Dendritic cell treated with granulocyte-macrophage colony-stimulating factor and Interleukin-4, amounts not matched to agents 40 ng/mL and 50 ng/mL, for 4 days (primary cell): ENCODE data around the gene AUNIP.

Experiments used
- H3K27ac Mint-ChIP-seq: one replicate; pipeline ENCODE4 v1.8.0; 2022; ENCODE audit warnings: mild to moderate bottlenecking, mixed read lengths
- H3K27me3 Mint-ChIP-seq: one replicate; pipeline ENCODE4 v1.8.0; 2022; ENCODE audit warnings: mild to moderate bottlenecking, mixed read lengths
- H3K36me3 Mint-ChIP-seq: one replicate; pipeline ENCODE4 v1.8.0; 2022; ENCODE audit warnings: low read depth, mixed read lengths
- H3K4me1 Mint-ChIP-seq: one replicate; pipeline ENCODE4 v1.8.0; 2022; ENCODE audit warnings: low read depth, mixed read lengths
- H3K4me3 Mint-ChIP-seq: one replicate; pipeline ENCODE4 v1.8.0; 2022; ENCODE audit warnings: mild to moderate bottlenecking, moderate library complexity, mixed read lengths
- H3K9me3 Mint-ChIP-seq: one replicate; pipeline ENCODE4 v1.8.0; 2022; ENCODE audit warnings: mixed read lengths
- intact Hi-C: fragments of 100-400 bp; cut with micrococcal nuclease; formaldehyde crosslinking; loops from one replicate; pipeline ENCODE4 v1.15.0; 2022

AUNIP gene

GRCh38 chr1:25810341-25811299 is 48.6 kb downstream of the AUNIP start:
- no peaks in the 10 kb centered on the region for H3K9me3 Mint-ChIP-seq
- H3K4me1 Mint-ChIP-seq = peaks cover 41% of the 10 kb centered on the region
- no peaks in the 10 kb centered on the region for H3K27me3 Mint-ChIP-seq
- peaks cover 99% of the 10 kb centered on the region for H3K36me3 Mint-ChIP-seq
- intact Hi-C loops = loop anchor here (5.0 kb wide), 1 partner anchor 308 kb away; no protein-coding TSS in a partner anchor
- no peak overlapping the region for H3K4me3 Mint-ChIP-seq
- H3K27ac Mint-ChIP-seq = no peak overlapping the region

- intact Hi-C loops = loop anchor here (5.0 kb wide), 1 partner anchor 308 kb away; no protein-coding TSS in a partner anchor
- H3K4me1 Mint-ChIP-seq = peaks cover 48% of the 10 kb centered on the region
- no peaks in the 10 kb centered on the region for H3K9me3 Mint-ChIP-seq
- H3K4me3 Mint-ChIP-seq = no peak overlapping the region
- H3K27me3 Mint-ChIP-seq = no peaks in the 10 kb centered on the region
- H3K36me3 Mint-ChIP-seq = peaks cover 99% of the 10 kb centered on the region
- H3K27ac Mint-ChIP-seq = peak overlapping the region; percentile 21
Observed at GRCh38 chr1:25809929-25810328, 49.3 kb downstream of the AUNIP start.

- peaks cover 94% of the 10 kb centered on the region for H3K36me3 Mint-ChIP-seq
- intact Hi-C loops = no loop called here
Observed at GRCh38 chr1:25809283-25809926, 49.9 kb downstream of the AUNIP start.

GRCh38 chr1:25808481-25809244 is 50.6 kb downstream of the AUNIP start:
- H3K27me3 Mint-ChIP-seq = no peaks in the 10 kb centered on the region
- H3K27ac Mint-ChIP-seq = no peak overlapping the region
- intact Hi-C loops = no loop called here
- H3K9me3 Mint-ChIP-seq = no peaks in the 10 kb centered on the region
- peaks cover 48% of the 10 kb centered on the region for H3K4me1 Mint-ChIP-seq
- H3K36me3 Mint-ChIP-seq = peaks cover 86% of the 10 kb centered on the region
- H3K4me3 Mint-ChIP-seq = no peak overlapping the region

More at GRCh38 chr1:25809283-25809926, 49.9 kb downstream of the AUNIP start:
- H3K4me3 Mint-ChIP-seq = no peak overlapping the region
- H3K9me3 Mint-ChIP-seq = no peaks in the 10 kb centered on the region
- peak overlapping the region; percentile 21 for H3K27ac Mint-ChIP-seq
- peaks cover 48% of the 10 kb centered on the region for H3K4me1 Mint-ChIP-seq
- H3K27me3 Mint-ChIP-seq = no peaks in the 10 kb centered on the region

- intact Hi-C loops = no loop called here
- H3K27ac Mint-ChIP-seq = no peak overlapping the region
- no peak overlapping the region for H3K4me3 Mint-ChIP-seq
- no peaks in the 10 kb centered on the region for H3K9me3 Mint-ChIP-seq
- peaks cover 51% of the 10 kb centered on the region for H3K4me1 Mint-ChIP-seq
- peaks cover 77% of the 10 kb centered on the region for H3K36me3 Mint-ChIP-seq
- no peaks in the 10 kb centered on the region for H3K27me3 Mint-ChIP-seq
Observed at GRCh38 chr1:25807480-25808390, 51.5 kb downstream of the AUNIP start.

GRCh38 chr1:25806418-25806817 is 52.8 kb downstream of the AUNIP start:
- no peaks in the 10 kb centered on the region for H3K9me3 Mint-ChIP-seq
- intact Hi-C loops = no loop called here
- no peak overlapping the region for H3K27ac Mint-ChIP-seq
- H3K36me3 Mint-ChIP-seq = peaks cover 73% of the 10 kb centered on the region
- peaks cover 60% of the 10 kb centered on the region for H3K4me1 Mint-ChIP-seq
- no peaks in the 10 kb centered on the region for H3K27me3 Mint-ChIP-seq
- H3K4me3 Mint-ChIP-seq = no peak overlapping the region

- Mint-ChIP-seq H3K36me3 (peaks cover 72% of the 10 kb centered on the region), H3K27ac (no peak overlapping the region), H3K4me3 (no peak overlapping the region), H3K27me3 (peaks cover under 1% of the 10 kb centered on the region), H3K4me1 (peaks cover 60% of the 10 kb centered on the region), H3K9me3 (no peaks in the 10 kb centered on the region)
- intact Hi-C loops = no loop called here
Observed at GRCh38 chr1:25805863-25806225, 53.4 kb downstream of the AUNIP start.

GRCh38 chr1:25804964-25805862 is 54.0 kb downstream of the AUNIP start:
- Mint-ChIP-seq H3K9me3 (no peaks in the 10 kb centered on the region), H3K36me3 (peaks cover 72% of the 10 kb centered on the region), H3K27ac (no peak overlapping the region), H3K27me3 (peaks cover 3% of the 10 kb centered on the region), H3K4me3 (no peak overlapping the region), H3K4me1 (peaks cover 60% of the 10 kb centered on the region)
- intact Hi-C loops = no loop called here

- Mint-ChIP-seq H3K36me3 (peaks cover 64% of the 10 kb centered on the region), H3K4me3 (no peak overlapping the region), H3K27me3 (peaks cover 3% of the 10 kb centered on the region), H3K9me3 (no peaks in the 10 kb centered on the region), H3K27ac (no peak overlapping the region), H3K4me1 (peaks cover 55% of the 10 kb centered on the region)
- intact Hi-C loops = no loop called here
Observed at GRCh38 chr1:25804244-25804963, 54.9 kb downstream of the AUNIP start.

GRCh38 chr1:25803368-25803767 is 55.9 kb downstream of the AUNIP start:
- Mint-ChIP-seq H3K27me3 (peaks cover 3% of the 10 kb centered on the region), H3K4me1 (peaks cover 47% of the 10 kb centered on the region), H3K4me3 (no peak overlapping the region), H3K9me3 (no peaks in the 10 kb centered on the region), H3K27ac (no peak overlapping the region), H3K36me3 (peaks cover 54% of the 10 kb centered on the region)
- intact Hi-C loops = no loop called here

- Mint-ChIP-seq H3K27ac (no peak overlapping the region), H3K9me3 (no peaks in the 10 kb centered on the region), H3K4me1 (peaks cover 46% of the 10 kb centered on the region), H3K4me3 (no peak overlapping the region), H3K36me3 (peaks cover 49% of the 10 kb centered on the region), H3K27me3 (peaks cover 3% of the 10 kb centered on the region)
- intact Hi-C loops = no loop called here
Observed at GRCh38 chr1:25802915-25803314, 56.3 kb downstream of the AUNIP start.
